NB4 (cell line): ENCODE results near the gene HGFAC.

Experiments used
- CTCF ChIP-seq: IDR thresholded peaks from one replicate; pipeline ENCODE4 v1.5.1; 2012; ENCODE audit warnings: low read depth, low read length
- POLR2A ChIP-seq: IDR thresholded peaks from 2 replicates; pipeline ENCODE4 v1.6.1; 2011; ENCODE audit warnings: mild to moderate bottlenecking; ENCODE audit not compliant: insufficient read length; ENCODE audit errors: extremely low read depth
- TF ChIP-seq, protein P1 (sequence below): IDR thresholded peaks from 2 replicates; pipeline ENCODE4 v1.6.1; 2011; ENCODE audit warnings: low read depth, low read length

- TF ChIP-seq POLR2A (no peak), CTCF (no peak)
- TF ChIP-seq, protein P1, sequence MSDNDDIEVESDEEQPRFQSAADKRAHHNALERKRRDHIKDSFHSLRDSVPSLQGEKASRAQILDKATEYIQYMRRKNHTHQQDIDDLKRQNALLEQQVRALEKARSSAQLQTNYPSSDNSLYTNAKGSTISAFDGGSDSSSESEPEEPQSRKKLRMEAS: no peak
These were observed 39.4 kb downstream of the HGFAC start for GRCh38 chr4:3481113-3481531.
